ENCODE data around the gene PTTG2. TPM values are rescaled to one million over a fixed set of nuclear protein-coding genes. Genes with fewer than 3 reads are reported as not detected.

PTTG2 gene
- total RNA-seq, 2 donors from 2014 or later = 1.3 to 9.2 TPM

DNA sequence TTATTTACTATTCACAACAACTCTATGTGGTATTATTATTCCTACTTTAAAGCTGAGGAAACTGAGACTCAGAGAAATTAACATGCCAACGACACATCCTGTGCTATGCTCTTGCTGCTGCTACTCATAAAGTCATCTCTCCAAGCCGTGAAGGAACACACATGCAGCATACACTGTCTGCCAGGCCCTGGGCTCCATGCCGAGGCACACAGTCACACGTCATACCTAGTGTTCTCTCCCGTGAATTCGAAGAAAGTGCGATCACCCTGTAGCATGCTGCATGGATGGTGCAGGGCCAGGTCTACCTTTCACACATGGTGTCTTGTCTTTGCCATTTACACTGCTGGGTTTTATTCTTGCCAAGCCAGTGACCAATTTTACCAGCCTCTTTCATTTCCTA, 35.3 kb upstream of the PTTG2 start:
- Histone ChIP-seq H3K9me3 (no peaks in the 10 kb centered on the region), H3K36me3 (replicated peaks in 1 of 2; ENCODE audit: insufficient read depth in 1 of 2, low read depth in 2 of 2) (no peaks in the 10 kb centered on the region), H3K4me1 (no peaks in the 10 kb centered on the region), H3K27me3 (no peaks in the 10 kb centered on the region), H3K27ac (no peak overlapping the region), H3K4me3 (no peak overlapping the region)
- DNase-seq (no peak), ATAC-seq (no peak)
- intact Hi-C loops (cut with DNase I) = no loop called here
- 85 to 90% methylated on average over 7 of the region's 7 CpGs for WGBS, 2 donors
- TF ChIP-seq, protein P1, sequence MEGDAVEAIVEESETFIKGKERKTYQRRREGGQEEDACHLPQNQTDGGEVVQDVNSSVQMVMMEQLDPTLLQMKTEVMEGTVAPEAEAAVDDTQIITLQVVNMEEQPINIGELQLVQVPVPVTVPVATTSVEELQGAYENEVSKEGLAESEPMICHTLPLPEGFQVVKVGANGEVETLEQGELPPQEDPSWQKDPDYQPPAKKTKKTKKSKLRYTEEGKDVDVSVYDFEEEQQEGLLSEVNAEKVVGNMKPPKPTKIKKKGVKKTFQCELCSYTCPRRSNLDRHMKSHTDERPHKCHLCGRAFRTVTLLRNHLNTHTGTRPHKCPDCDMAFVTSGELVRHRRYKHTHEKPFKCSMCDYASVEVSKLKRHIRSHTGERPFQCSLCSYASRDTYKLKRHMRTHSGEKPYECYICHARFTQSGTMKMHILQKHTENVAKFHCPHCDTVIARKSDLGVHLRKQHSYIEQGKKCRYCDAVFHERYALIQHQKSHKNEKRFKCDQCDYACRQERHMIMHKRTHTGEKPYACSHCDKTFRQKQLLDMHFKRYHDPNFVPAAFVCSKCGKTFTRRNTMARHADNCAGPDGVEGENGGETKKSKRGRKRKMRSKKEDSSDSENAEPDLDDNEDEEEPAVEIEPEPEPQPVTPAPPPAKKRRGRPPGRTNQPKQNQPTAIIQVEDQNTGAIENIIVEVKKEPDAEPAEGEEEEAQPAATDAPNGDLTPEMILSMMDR (IDR thresholded peaks at IDR 0.05) = no peak
- TF ChIP-seq POLR2A (IDR thresholded peaks at IDR 0.05) = no peak

DNA sequence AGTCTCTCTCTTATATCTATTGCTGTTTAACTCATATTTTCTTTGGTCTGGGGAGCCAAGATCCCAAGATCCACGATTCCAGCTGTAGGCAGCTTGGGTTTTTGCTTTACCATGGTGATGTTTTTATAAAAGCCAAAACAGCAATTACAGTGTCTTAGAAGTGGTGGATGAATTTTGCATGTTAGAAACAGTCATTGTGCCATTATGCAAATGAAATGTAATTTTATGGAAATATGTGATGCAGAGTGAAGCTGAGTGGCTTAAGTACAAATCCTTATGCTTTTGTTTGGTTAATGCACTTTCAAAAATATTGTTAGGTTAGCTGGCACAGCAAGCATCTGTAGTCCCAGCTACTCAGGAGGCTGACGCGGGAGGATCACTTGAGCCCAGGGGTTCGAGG, 32.8 kb upstream of the PTTG2 start:
- TF ChIP-seq POLR2A (IDR thresholded peaks at IDR 0.05) = no peak
- TF ChIP-seq, protein P1 (IDR thresholded peaks at IDR 0.05) = no peak
- no peaks in the 10 kb centered on the region for H3K9me3 ChIP-seq
- DNase-seq (no peak), ATAC-seq (no peak)
- no peaks in the 10 kb centered on the region for H3K4me1 ChIP-seq
- H3K27ac ChIP-seq = no peak overlapping the region
- H3K4me3 ChIP-seq = no peak overlapping the region
- no peaks in the 10 kb centered on the region for H3K36me3 ChIP-seq (replicated peaks in 1 of 2; ENCODE audit: insufficient read depth in 1 of 2, low read depth in 2 of 2)
- intact Hi-C loops (cut with DNase I) = no loop called here
- 79 to 81% methylated on average over 4 of the region's 4 CpGs for WGBS, 2 donors
- no peaks in the 10 kb centered on the region for H3K27me3 ChIP-seq

DNA sequence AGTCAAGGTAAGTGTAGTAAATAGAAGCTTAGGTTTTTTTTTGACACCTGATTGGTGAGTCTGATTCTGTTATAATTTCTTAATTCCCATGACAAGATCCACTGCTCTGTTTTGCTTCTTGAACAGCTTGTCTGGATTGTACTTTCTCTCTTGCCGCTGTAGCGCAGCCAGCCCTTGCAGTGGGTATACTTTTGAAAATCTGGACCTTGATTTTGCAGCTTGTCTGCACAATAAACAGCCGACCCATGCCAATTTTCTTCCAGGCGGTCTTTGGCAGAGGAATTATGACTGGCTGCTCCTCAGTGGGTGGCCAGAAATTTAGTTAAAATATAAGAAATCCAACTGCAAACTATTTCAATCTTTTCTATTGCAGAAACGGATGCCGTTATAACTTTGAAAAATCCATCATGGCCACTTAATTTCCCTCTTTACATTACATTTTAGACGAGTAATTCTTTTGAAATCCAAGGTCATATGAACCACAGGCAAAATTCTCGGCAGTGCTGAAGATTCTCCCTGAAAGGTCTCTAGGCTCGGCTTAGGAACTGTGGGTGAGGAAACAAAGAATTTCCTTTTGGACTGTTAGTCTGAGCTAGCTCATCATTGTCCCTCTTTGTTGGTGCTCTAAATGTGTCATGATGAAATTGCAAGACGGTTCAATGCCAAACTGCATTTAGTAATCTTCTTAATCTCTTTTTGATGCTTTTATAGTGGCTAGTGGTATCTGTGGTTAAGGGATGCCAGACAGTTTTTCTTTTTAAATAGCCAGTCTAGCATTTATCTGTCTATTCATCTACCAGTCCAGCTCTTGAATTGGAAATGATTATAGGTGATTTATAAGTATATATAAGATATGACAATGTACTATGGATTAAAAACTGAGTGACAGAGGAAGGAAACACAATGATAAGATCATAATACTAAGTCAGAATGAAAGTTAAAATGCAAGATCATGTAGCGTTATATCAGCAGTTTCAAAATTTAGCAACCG, 31.5 kb upstream of the PTTG2 start:
- Histone ChIP-seq H3K27me3 (no peaks in the 10 kb centered on the region), H3K4me3 (no peak overlapping the region), H3K4me1 (no peaks in the 10 kb centered on the region), H3K27ac (no peak overlapping the region), H3K36me3 (replicated peaks in 1 of 2; ENCODE audit: insufficient read depth in 1 of 2, low read depth in 2 of 2) (no peaks in the 10 kb centered on the region), H3K9me3 (no peaks in the 10 kb centered on the region)
- ATAC-seq = no peak
- intact Hi-C loops (cut with DNase I) = no loop called here
- DNase-seq = no peak
- TF ChIP-seq, protein P1 (IDR thresholded peaks at IDR 0.05) = no peak
- TF ChIP-seq POLR2A (IDR thresholded peaks at IDR 0.05) = no peak
- WGBS, 2 donors = 69 to 71% methylated on average over 12 of the region's 12 CpGs

DNA sequence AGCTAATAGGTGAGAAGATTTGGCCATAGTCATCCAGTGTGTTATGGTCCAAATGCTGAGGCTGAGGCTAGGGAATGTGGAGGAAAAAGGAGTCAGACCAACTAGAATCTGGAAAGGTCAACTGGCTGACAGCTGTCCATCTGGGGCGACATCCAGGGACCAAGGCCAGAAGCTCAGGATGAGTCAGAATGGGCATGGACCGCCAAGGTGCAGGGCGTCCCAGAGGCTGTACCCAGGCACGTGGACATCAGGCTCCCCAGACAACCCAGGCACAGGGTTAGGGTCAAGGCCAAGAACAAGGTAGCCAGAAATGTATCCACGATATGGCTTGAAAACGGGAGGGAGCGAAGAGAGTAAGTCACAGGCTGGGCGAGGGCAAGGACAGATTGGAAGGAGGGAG, 26.1 kb upstream of the PTTG2 start:
- Histone ChIP-seq H3K27ac (no peak overlapping the region), H3K36me3 (replicated peaks in 1 of 2; ENCODE audit: insufficient read depth in 1 of 2, low read depth in 2 of 2) (no peaks in the 10 kb centered on the region), H3K4me3 (no peak overlapping the region), H3K27me3 (no peaks in the 10 kb centered on the region), H3K4me1 (no peaks in the 10 kb centered on the region), H3K9me3 (no peaks in the 10 kb centered on the region)
- DNase-seq = no peak
- intact Hi-C loops (cut with DNase I) = no loop called here
- no peak for ATAC-seq
- TF ChIP-seq, protein P1 (IDR thresholded peaks at IDR 0.05) = no peak
- TF ChIP-seq POLR2A (IDR thresholded peaks at IDR 0.05) = no peak
- WGBS, 2 donors = 83 to 96% methylated on average over 6 to 8 of the region's 8 CpGs

Data from body of pancreas (tissue), 4 donors.